Measurements from ENCODE around the gene PPP1R27.

Gene PPP1R27

GRCh38 chr17:81870981-81871386 is 36.1 kb upstream of the PPP1R27 start, which contains the start of gene ARHGDIA:
Gene ARHGDIA (minus strand): TSS chr17:81871337. CDS start chr17:81869930, 1,407 bp downstream.
- DNase-seq: no peak
- H3K4me1 ChIP-seq (ENCODE audit: low read length): peaks cover 6% of the 10 kb centered on the region; the same call in 1 of the 2 replicates

GRCh38 chr17:81870131-81870980 is 35.5 kb upstream of the PPP1R27 start:
- H3K79me2 ChIP-seq (ENCODE audit: low read length): peaks cover 52% of the 10 kb centered on the region
- H3K9ac ChIP-seq (ENCODE audit: low read length): peak overlapping the region; percentile 97
- no peaks in the 10 kb centered on the region for H3K9me2 ChIP-seq (replicated peaks; ENCODE audit: insufficient read depth, low read length)
- peaks cover 6% of the 10 kb centered on the region; the same call in 1 of the 2 replicates for H3K4me1 ChIP-seq (ENCODE audit: low read length)
- no peaks in the 10 kb centered on the region for H3K9me3 ChIP-seq (replicated peaks; ENCODE audit: insufficient read depth, low read length)
- H3K27ac ChIP-seq (ENCODE audit: low read length): peak overlapping the region; percentile 83
- peaks cover 13% of the 10 kb centered on the region for H3K36me3 ChIP-seq (replicated peaks; ENCODE audit: insufficient read depth, low read length)
- peak; percentile 47 for DNase-seq
- H3F3A ChIP-seq (ENCODE audit: insufficient read depth, low read length): peaks cover 57% of the 10 kb centered on the region
- no peak for TF ChIP-seq CTCF (IDR thresholded peaks at IDR 0.05; ENCODE audit: low read length)
- no peak for TF ChIP-seq EZH2 (optimal IDR thresholded peaks at IDR 0.05; ENCODE audit: low read depth, low read length)
- no peak for TF ChIP-seq EZH2phosphoT487 (IDR thresholded peaks at IDR 0.05; ENCODE audit: low read length)
- no peaks in the 10 kb centered on the region for H3K27me3 ChIP-seq (replicated peaks; ENCODE audit: insufficient read depth, low read length)
- peak overlapping the region; percentile 75 for H3K4me2 ChIP-seq (ENCODE audit: low read depth, low read length)
- H3K4me3 ChIP-seq (ENCODE audit: low read length): peak overlapping the region; percentile 86
- no peak overlapping the region for H2AFZ ChIP-seq (ENCODE audit: low read length)
- no peaks in the 10 kb centered on the region; the same call in 1 of the 2 replicates for H4K20me1 ChIP-seq (ENCODE audit: insufficient read depth, low read length)

More at GRCh38 chr17:81870981-81871386, 36.1 kb upstream of the PPP1R27 start, which contains the start of gene ARHGDIA:
- Histone ChIP-seq H3K4me2 (ENCODE audit: low read depth, low read length) (peak within 1 kb of the TSS; percentile 96), H3K4me3 (ENCODE audit: low read length) (peak within 1 kb of the TSS; percentile 95), H4K20me1 (ENCODE audit: insufficient read depth, low read length) (no peaks in the 10 kb centered on the region; the same call in 1 of the 2 replicates), H3K27ac (ENCODE audit: low read length) (peak within 1 kb of the TSS; percentile 86), H3F3A (ENCODE audit: insufficient read depth, low read length) (peaks cover 51% of the 10 kb centered on the region), H3K79me2 (ENCODE audit: low read length) (peaks cover 47% of the 10 kb centered on the region), H3K36me3 (replicated peaks; ENCODE audit: insufficient read depth, low read length) (peaks cover 13% of the 10 kb centered on the region), H2AFZ (ENCODE audit: low read length) (peak within 1 kb of the TSS; percentile 80), H3K27me3 (replicated peaks; ENCODE audit: insufficient read depth, low read length) (no peaks in the 10 kb centered on the region), H3K9me2 (replicated peaks; ENCODE audit: insufficient read depth, low read length) (no peaks in the 10 kb centered on the region), H3K9ac (ENCODE audit: low read length) (peak within 1 kb of the TSS; percentile 100), H3K9me3 (replicated peaks; ENCODE audit: insufficient read depth, low read length) (no peaks in the 10 kb centered on the region)
- TF ChIP-seq EZH2phosphoT487 (IDR thresholded peaks at IDR 0.05; ENCODE audit: low read length): no peak
- no peak for TF ChIP-seq EZH2 (optimal IDR thresholded peaks at IDR 0.05; ENCODE audit: low read depth, low read length)
- TF ChIP-seq CTCF (IDR thresholded peaks at IDR 0.05; ENCODE audit: low read length): no peak

- Histone ChIP-seq H3K79me2 (ENCODE audit: low read length) (peaks cover 59% of the 10 kb centered on the region), H4K20me1 (ENCODE audit: insufficient read depth, low read length) (no peaks in the 10 kb centered on the region; the same call in 1 of the 2 replicates), H3K36me3 (replicated peaks; ENCODE audit: insufficient read depth, low read length) (peaks cover 13% of the 10 kb centered on the region), H3K9ac (ENCODE audit: low read length) (peak overlapping the region; percentile 97), H3K4me3 (ENCODE audit: low read length) (peak overlapping the region; percentile 86), H2AFZ (ENCODE audit: low read length) (no peak overlapping the region), H3K27me3 (replicated peaks; ENCODE audit: insufficient read depth, low read length) (no peaks in the 10 kb centered on the region), H3K27ac (ENCODE audit: low read length) (peak overlapping the region; percentile 83; the same call in 1 of the 2 replicates), H3K9me2 (replicated peaks; ENCODE audit: insufficient read depth, low read length) (no peaks in the 10 kb centered on the region), H3F3A (ENCODE audit: insufficient read depth, low read length) (peaks cover 58% of the 10 kb centered on the region), H3K9me3 (replicated peaks; ENCODE audit: insufficient read depth, low read length) (no peaks in the 10 kb centered on the region), H3K4me2 (ENCODE audit: low read depth, low read length) (peak overlapping the region; percentile 75), H3K4me1 (ENCODE audit: low read length) (peaks cover 6% of the 10 kb centered on the region; the same call in 1 of the 2 replicates)
- DNase-seq: no peak
- TF ChIP-seq EZH2 (optimal IDR thresholded peaks at IDR 0.05; ENCODE audit: low read depth, low read length): no peak
- peak; percentile 52 for TF ChIP-seq CTCF (IDR thresholded peaks at IDR 0.05; ENCODE audit: low read length)
- no peak for TF ChIP-seq EZH2phosphoT487 (IDR thresholded peaks at IDR 0.05; ENCODE audit: low read length)
Observed at GRCh38 chr17:81869221-81870130, 34.6 kb upstream of the PPP1R27 start.
